Measurements from ENCODE around the gene SMC5. TPM values are rescaled to one million over a fixed set of nuclear protein-coding genes. Genes with fewer than 3 reads are reported as not detected.

The SMC5 gene
- total RNA-seq, 1 donor from 2014 or later, result 49.3 TPM

GRCh38 chr9:70402213-70402612, 143.4 kb downstream of the SMC5 start:
- intact Hi-C loops (cut with micrococcal nuclease), result no loop called here
- DNase-seq (no peak), ATAC-seq (ENCODE audit: low read depth) (no peak)
- H3K36me3 Mint-ChIP-seq (ENCODE audit: low read depth), result no peaks in the 10 kb centered on the region
- H3K27me3 Mint-ChIP-seq, result no peaks in the 10 kb centered on the region
- CTCF ChIA-PET, result interaction anchor here (1.6 to 1.8 kb wide), 2 partner anchors 9 to 200 kb away, joined by 3 to 6 read pairs; no protein-coding TSS in a partner anchor
- H3K4me3 Mint-ChIP-seq, result no peak overlapping the region
- H3K9me3 Mint-ChIP-seq, result no peaks in the 10 kb centered on the region
- peaks cover 69% of the 10 kb centered on the region for H3K4me1 Mint-ChIP-seq
- no peak for TF ChIP-seq CTCF (IDR thresholded peaks at IDR 0.05)
- no peak overlapping the region for H3K27ac Mint-ChIP-seq
- POLR2A ChIA-PET, result interaction anchor here (0.6 to 4.9 kb wide), 3 partner anchors 10 to 28 kb away, joined by 6 to 48 read pairs (median 6); no protein-coding TSS in a partner anchor

GRCh38 chr9:70403166-70403565, 144.4 kb downstream of the SMC5 start:
- no peak for TF ChIP-seq CTCF (IDR thresholded peaks at IDR 0.05)
- CTCF ChIA-PET, result interaction anchor here (1.6 to 1.8 kb wide), 2 partner anchors 10 to 199 kb away, joined by 3 to 6 read pairs; no protein-coding TSS in a partner anchor
- Mint-ChIP-seq H3K4me3 (no peak overlapping the region), H3K36me3 (ENCODE audit: low read depth) (no peaks in the 10 kb centered on the region), H3K4me1 (peaks cover 69% of the 10 kb centered on the region), H3K27me3 (no peaks in the 10 kb centered on the region), H3K9me3 (no peaks in the 10 kb centered on the region), H3K27ac (no peak overlapping the region)
- intact Hi-C loops (cut with micrococcal nuclease), result no loop called here
- DNase-seq, result no peak
- ATAC-seq (ENCODE audit: low read depth), result no peak
- POLR2A ChIA-PET, result interaction anchor here (0.7 to 0.9 kb wide), 2 partner anchors 16 to 17 kb away, joined by 3 to 9 read pairs; no protein-coding TSS in a partner anchor

GRCh38 chr9:70403618-70404025, 144.8 kb downstream of the SMC5 start:
- Mint-ChIP-seq H3K27ac (no peak overlapping the region), H3K36me3 (ENCODE audit: low read depth) (no peaks in the 10 kb centered on the region), H3K27me3 (no peaks in the 10 kb centered on the region), H3K4me1 (peaks cover 69% of the 10 kb centered on the region), H3K9me3 (no peaks in the 10 kb centered on the region), H3K4me3 (no peak overlapping the region)
- DNase-seq, result no peak
- no peak for ATAC-seq (ENCODE audit: low read depth)
- POLR2A ChIA-PET, result interaction anchor here (0.7 to 0.9 kb wide), 2 partner anchors 15 to 17 kb away, joined by 3 to 9 read pairs; no protein-coding TSS in a partner anchor
- CTCF ChIA-PET, result interaction anchor here (1.0 kb wide), 1 partner anchor 52 kb away, joined by 3 read pairs; no protein-coding TSS in a partner anchor
- no peak for TF ChIP-seq CTCF (IDR thresholded peaks at IDR 0.05)
- intact Hi-C loops (cut with micrococcal nuclease), result no loop called here

- ChIA-PET CTCF (interaction anchor here (1.0 to 1.2 kb wide), 2 partner anchors 52 to 64 kb away, joined by 3 to 4 read pairs; no protein-coding TSS in a partner anchor), POLR2A (interaction anchor here (0.8 to 4.1 kb wide), 3 partner anchors 10 to 15 kb away, joined by 3 to 34 read pairs (median 3); partner anchors contain the start of gene KLF9)
- intact Hi-C loops (cut with micrococcal nuclease), result no loop called here
- DNase-seq (no peak), ATAC-seq (ENCODE audit: low read depth) (no peak)
- TF ChIP-seq CTCF (IDR thresholded peaks at IDR 0.05), result no peak
- no peaks in the 10 kb centered on the region for H3K36me3 Mint-ChIP-seq (ENCODE audit: low read depth)
- H3K27ac Mint-ChIP-seq, result no peak overlapping the region
- H3K4me1 Mint-ChIP-seq, result peaks cover 62% of the 10 kb centered on the region
- H3K9me3 Mint-ChIP-seq, result no peaks in the 10 kb centered on the region
- no peaks in the 10 kb centered on the region for H3K27me3 Mint-ChIP-seq
- H3K4me3 Mint-ChIP-seq, result no peak overlapping the region
Measured at GRCh38 chr9:70404261-70404660, 145.5 kb downstream of the SMC5 start.

Other genes starting within 250 kb of the SMC5 start
- gene MAMDC2, start 215.1 kb upstream of the SMC5 start, total RNA-seq, result not detected in 2 replicates
- gene KLF9, start 155.7 kb downstream of the SMC5 start, total RNA-seq, result 5.2 and 6.3 TPM in 2 replicates

Data from activated B cell treated with CpG ODN at 0.5 μM for 24 hours (primary cell).